ENCODE data around the gene SHOC2.
A peak's percentile ranks its signal among the peaks of the same experiment; 100 is the strongest.

The SHOC2 gene

DNA sequence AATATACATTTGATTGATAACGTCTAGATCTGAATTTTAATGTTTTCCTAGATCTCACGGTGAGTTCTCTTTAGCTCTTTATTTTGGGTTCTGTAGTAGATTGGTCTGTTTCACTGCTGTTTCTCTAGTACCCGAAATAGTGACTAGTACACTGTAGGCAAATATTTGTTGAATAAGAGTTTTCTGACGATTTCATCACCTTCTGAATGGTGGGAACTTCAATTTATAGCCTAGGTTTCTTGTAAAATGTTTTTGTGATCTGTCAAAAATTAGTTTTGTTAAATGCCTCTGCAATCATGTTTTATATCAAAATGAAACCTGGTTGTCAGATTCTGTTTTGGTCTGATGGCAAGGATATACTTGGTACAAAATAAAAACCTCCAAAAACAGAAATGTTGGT, 37.5 kb upstream of the SHOC2 start:
- peaks cover 7 to 42% of the 10 kb centered on the region in 2 donors for H3K36me3 ChIP-seq (ENCODE audit: control insufficient read depth in 1 of 2, insufficient read depth in 2 of 2, low read length in 2 of 2)
- no peak overlapping the region for H3K4me3 ChIP-seq (ENCODE audit: low read depth in 1 of 2, low read length in 2 of 2)
- peaks cover 0 to 16% of the 10 kb centered on the region in 2 donors for H3K4me1 ChIP-seq (ENCODE audit: control insufficient read depth in 1 of 2, insufficient read depth in 2 of 2, low read length in 2 of 2)
- peak overlapping the region; percentile 10 for H3K27ac ChIP-seq (ENCODE audit: low read length)
- H3K9me3 ChIP-seq (ENCODE audit: control insufficient read depth in 1 of 2, low read length in 2 of 2) = no peaks in the 10 kb centered on the region
- no peaks in the 10 kb centered on the region for H3K27me3 ChIP-seq (ENCODE audit: low read depth, low read length)

DNA sequence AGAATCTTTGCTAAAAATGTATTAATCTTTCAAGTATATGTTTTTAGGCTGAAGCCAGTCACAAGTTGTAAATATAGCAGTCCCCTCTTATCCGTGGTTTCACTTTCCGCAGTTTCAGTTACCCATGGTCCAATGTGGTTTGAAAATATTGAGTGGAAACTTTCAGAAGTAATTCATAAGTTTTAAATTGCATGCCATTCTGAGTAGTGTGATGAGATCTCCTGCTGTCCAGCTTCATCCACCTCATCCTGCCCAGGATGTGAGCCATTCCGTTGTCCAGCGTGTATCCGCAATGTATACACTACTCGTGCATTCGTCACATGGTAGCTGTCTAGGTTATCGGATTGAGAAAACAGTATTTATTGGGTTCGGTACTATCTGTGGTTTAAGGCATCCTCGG, 35.5 kb upstream of the SHOC2 start:
- H3K4me1 ChIP-seq (ENCODE audit: control insufficient read depth in 1 of 2, insufficient read depth in 2 of 2, low read length in 2 of 2) = peaks cover 0 to 16% of the 10 kb centered on the region in 2 donors
- H3K9me3 ChIP-seq (ENCODE audit: control insufficient read depth in 1 of 2, low read length in 2 of 2) = no peaks in the 10 kb centered on the region
- no peaks in the 10 kb centered on the region for H3K27me3 ChIP-seq (ENCODE audit: low read depth, low read length)
- H3K4me3 ChIP-seq (ENCODE audit: low read depth in 1 of 2, low read length in 2 of 2) = peak overlapping the region in 1 of 2 donors; percentile 18
- H3K27ac ChIP-seq (ENCODE audit: low read length) = peak overlapping the region; percentile 4
- peaks cover 4 to 43% of the 10 kb centered on the region in 2 donors for H3K36me3 ChIP-seq (ENCODE audit: control insufficient read depth in 1 of 2, insufficient read depth in 2 of 2, low read length in 2 of 2)

DNA sequence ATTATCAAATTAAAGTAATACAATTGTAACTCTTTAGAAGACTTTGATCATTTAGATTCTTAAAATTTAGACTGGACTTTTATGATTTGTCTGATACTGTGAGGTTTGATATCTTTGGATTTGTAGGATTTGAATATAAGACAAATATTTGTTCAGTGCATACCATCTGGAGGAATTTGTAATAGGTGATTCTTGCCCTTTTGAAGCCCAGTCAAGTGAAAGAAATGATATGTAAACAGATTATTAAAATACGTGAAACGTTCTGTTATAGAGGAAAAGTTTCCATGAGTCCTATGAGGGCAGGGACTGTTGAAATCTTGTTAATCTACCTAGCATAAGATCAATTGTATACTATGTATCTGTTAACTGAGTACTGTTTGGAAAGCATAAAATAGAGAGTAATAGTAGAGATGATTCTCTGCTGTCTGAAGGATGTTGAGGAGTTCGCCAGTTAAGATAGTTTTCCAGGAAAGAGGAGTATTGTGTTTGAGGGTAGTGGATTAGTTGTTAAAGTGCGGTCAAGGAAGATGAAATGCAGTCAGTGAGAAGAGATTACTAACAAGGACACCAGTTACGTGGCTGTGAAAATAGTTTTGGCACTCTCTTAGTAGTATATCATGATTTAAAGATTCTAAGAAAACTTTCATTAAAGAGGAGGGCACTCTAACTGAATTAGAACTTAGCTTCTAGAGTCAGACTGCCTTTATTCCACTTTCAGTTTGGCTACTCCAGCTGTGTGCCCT, 33.3 kb upstream of the SHOC2 start:
- Histone ChIP-seq H3K4me1 (ENCODE audit: control insufficient read depth in 1 of 2, insufficient read depth in 2 of 2, low read length in 2 of 2) (peaks cover 0 to 16% of the 10 kb centered on the region in 2 donors), H3K27me3 (ENCODE audit: low read depth, low read length) (no peaks in the 10 kb centered on the region), H3K36me3 (ENCODE audit: control insufficient read depth in 1 of 2, insufficient read depth in 2 of 2, low read length in 2 of 2) (peaks cover 4 to 45% of the 10 kb centered on the region in 2 donors), H3K4me3 (ENCODE audit: low read depth in 1 of 2, low read length in 2 of 2) (no peak overlapping the region), H3K9me3 (ENCODE audit: control insufficient read depth in 1 of 2, low read length in 2 of 2) (no peaks in the 10 kb centered on the region), H3K27ac (ENCODE audit: low read length) (peak overlapping the region; percentile 49)

DNA sequence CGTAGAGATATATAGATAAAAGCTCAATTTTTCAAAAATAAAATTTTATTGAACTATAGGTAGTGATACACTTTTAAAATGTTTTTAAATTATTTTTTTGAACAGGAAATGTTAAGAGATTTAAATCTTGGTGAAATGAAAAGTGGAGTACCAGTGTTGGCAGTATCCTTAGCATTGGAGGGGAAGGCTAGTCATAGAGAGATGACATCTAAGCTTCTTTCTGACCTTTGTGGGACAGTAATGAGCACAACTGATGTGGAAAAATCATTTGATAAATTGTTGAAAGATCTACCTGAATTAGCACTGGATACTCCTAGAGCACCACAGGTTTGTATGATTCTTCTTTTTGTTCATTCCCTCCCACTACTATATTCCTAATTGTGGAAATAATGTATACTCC, 31.8 kb upstream of the SHOC2 start:
- Histone ChIP-seq H3K27me3 (ENCODE audit: low read depth, low read length) (no peaks in the 10 kb centered on the region), H3K36me3 (ENCODE audit: control insufficient read depth in 1 of 2, insufficient read depth in 2 of 2, low read length in 2 of 2) (peaks cover 4 to 43% of the 10 kb centered on the region in 2 donors), H3K4me1 (ENCODE audit: control insufficient read depth in 1 of 2, insufficient read depth in 2 of 2, low read length in 2 of 2) (peaks cover 0 to 13% of the 10 kb centered on the region in 2 donors)

DNA sequence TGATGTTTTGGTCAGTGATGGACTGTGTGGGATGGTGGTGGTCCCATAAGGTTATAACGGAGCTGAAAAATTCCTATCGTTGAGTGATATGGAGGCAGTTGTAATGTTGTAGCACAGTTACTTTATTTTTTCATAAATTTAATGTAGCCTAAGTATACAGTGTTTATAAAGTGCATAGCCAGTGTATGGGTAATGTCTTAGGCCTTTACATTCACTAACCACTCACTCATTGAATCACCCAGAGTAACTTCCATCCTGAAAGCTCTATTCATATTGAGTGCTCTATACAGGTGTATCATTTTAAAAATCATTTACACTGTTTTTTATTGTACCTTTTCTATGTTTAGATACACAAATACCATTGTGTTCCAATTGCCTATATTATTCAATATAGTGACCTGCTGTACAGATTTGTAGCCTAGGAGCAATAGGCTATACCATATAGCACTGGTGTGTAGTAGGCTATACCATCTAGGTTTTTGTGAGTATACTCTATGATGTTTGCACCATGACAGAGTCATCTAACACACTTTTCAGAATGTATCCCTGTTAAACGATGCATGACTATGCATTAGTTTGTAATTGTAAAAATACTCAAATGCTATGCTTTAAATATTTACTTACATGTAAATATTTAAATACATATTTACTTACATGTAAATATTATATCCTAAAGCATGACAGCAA, 26.7 kb upstream of the SHOC2 start:
- Histone ChIP-seq H3K4me3 (ENCODE audit: low read depth in 1 of 2, low read length in 2 of 2) (no peak overlapping the region), H3K9me3 (ENCODE audit: control insufficient read depth in 1 of 2, low read length in 2 of 2) (no peaks in the 10 kb centered on the region), H3K27me3 (ENCODE audit: low read depth, low read length) (no peaks in the 10 kb centered on the region), H3K4me1 (ENCODE audit: control insufficient read depth in 1 of 2, insufficient read depth in 2 of 2, low read length in 2 of 2) (peaks cover 0 to 5% of the 10 kb centered on the region in 2 donors), H3K27ac (ENCODE audit: low read length) (no peak overlapping the region), H3K36me3 (ENCODE audit: control insufficient read depth in 1 of 2, insufficient read depth in 2 of 2, low read length in 2 of 2) (peaks cover 19 to 51% of the 10 kb centered on the region in 2 donors)

More for the DNA sequence above, 31.8 kb upstream of the SHOC2 start:
- H3K9me3 ChIP-seq (ENCODE audit: control insufficient read depth in 1 of 2, low read length in 2 of 2) = no peaks in the 10 kb centered on the region
- no peak overlapping the region for H3K4me3 ChIP-seq (ENCODE audit: low read depth in 1 of 2, low read length in 2 of 2)
- H3K27ac ChIP-seq (ENCODE audit: low read length) = no peak overlapping the region

DNA sequence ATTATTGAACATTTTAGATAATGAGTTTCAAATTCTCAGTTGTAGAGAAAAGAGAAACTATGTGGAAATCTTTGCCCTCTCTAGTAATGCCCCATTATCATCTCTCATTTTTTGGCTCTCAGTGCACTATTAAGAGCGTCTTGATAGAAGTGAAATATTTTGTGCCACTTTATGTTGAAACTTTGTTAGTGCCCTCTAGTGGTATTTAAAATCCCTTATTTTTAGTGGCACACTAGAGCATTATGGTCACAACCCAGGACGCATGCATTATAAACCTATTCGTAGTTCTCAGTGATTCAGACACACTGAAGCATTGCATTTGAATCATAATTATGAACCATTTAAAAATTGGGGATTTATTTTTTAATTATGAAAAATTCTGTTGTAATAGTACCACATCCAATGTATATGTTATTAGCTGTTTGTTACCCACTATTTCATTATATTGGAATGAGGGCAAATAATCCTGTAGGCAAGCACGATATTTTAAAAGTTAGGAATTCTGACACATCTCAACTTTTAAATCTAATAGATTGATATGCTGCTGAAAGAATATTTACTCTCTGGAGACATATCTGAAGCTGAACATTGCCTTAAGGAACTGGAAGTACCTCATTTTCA, 25.7 kb upstream of the SHOC2 start:
- Histone ChIP-seq H3K4me3 (ENCODE audit: low read depth in 1 of 2, low read length in 2 of 2) (no peak overlapping the region), H3K36me3 (ENCODE audit: control insufficient read depth in 1 of 2, insufficient read depth in 2 of 2, low read length in 2 of 2) (peaks cover 26 to 51% of the 10 kb centered on the region in 2 donors), H3K4me1 (ENCODE audit: control insufficient read depth in 1 of 2, insufficient read depth in 2 of 2, low read length in 2 of 2) (peaks cover 0 to 5% of the 10 kb centered on the region in 2 donors), H3K27me3 (ENCODE audit: low read depth, low read length) (no peaks in the 10 kb centered on the region), H3K9me3 (ENCODE audit: control insufficient read depth in 1 of 2, low read length in 2 of 2) (no peaks in the 10 kb centered on the region), H3K27ac (ENCODE audit: low read length) (no peak overlapping the region)

DNA sequence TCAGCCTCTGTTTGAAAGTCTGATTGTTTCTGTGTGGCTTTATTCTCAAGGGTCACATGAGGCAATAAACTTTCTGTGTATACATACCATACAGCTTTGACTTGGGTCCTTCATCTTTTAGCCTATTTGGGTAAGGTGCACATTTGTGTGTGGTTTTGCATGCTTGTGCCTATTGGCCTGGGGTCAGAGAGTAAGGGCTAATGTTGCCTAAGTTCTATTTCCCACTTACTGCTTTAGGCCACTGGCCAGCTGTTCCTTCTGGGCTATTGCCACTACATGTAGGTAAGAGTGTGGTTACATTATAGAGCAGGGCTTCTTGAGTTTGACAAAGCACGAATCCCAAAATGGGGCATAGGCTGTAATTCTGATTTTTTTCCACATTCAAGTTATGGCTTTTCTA, 22.2 kb upstream of the SHOC2 start:
- peaks cover 34 to 43% of the 10 kb centered on the region in 2 donors for H3K36me3 ChIP-seq (ENCODE audit: control insufficient read depth in 1 of 2, insufficient read depth in 2 of 2, low read length in 2 of 2)
- H3K4me3 ChIP-seq (ENCODE audit: low read depth in 1 of 2, low read length in 2 of 2) = no peak overlapping the region
- peaks cover 0 to 5% of the 10 kb centered on the region in 2 donors for H3K4me1 ChIP-seq (ENCODE audit: control insufficient read depth in 1 of 2, insufficient read depth in 2 of 2, low read length in 2 of 2)
- no peak overlapping the region for H3K27ac ChIP-seq (ENCODE audit: low read length)
- no peaks in the 10 kb centered on the region for H3K27me3 ChIP-seq (ENCODE audit: low read depth, low read length)
- no peaks in the 10 kb centered on the region for H3K9me3 ChIP-seq (ENCODE audit: control insufficient read depth in 1 of 2, low read length in 2 of 2)

DNA sequence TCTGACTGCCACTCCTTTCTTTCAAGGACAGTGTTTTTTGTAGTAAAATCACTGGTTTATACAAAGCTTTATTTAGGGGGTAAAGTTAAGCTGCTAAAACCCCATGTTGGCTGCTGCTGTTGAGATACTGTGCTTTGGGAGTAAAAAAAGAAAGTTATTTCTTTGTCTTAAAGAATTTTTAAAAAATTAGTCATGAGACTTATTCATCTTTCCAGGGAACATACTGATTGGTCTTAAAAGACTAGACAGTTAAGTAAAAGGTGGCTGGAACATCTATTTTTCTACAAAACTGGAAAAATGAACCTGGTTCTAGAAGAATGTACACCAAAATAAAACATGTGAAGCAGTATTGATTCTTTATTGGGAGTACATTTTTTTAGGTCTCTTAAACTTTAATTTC, 21.0 kb upstream of the SHOC2 start:
- Histone ChIP-seq H3K36me3 (ENCODE audit: control insufficient read depth in 1 of 2, insufficient read depth in 2 of 2, low read length in 2 of 2) (peaks cover 34 to 38% of the 10 kb centered on the region in 2 donors), H3K27ac (ENCODE audit: low read length) (no peak overlapping the region)

DNA sequence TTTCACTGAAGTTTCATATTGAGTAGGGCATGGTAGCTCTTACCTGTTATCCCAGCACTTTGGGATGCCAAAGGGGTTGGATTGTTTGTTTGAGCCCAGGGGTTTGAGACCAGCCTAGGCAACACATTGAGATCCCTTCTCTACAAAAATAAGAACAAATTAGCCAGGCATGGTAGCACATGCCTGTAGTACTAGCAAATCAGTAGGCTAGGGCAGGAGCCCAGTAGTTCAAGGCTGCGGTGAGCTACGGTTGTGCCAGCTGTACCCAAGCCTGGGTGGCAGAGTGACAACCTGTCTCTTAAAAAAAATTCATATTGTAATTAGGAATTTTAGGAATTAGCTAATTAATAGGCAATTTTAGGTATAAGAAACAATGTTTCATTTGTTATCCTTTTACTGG, 18.4 kb upstream of the SHOC2 start:
- H3K27me3 ChIP-seq (ENCODE audit: low read depth, low read length) = no peaks in the 10 kb centered on the region
- no peaks in the 10 kb centered on the region for H3K9me3 ChIP-seq (ENCODE audit: control insufficient read depth in 1 of 2, low read length in 2 of 2)
- peaks cover 0 to 9% of the 10 kb centered on the region in 2 donors for H3K4me1 ChIP-seq (ENCODE audit: control insufficient read depth in 1 of 2, insufficient read depth in 2 of 2, low read length in 2 of 2)
- H3K36me3 ChIP-seq (ENCODE audit: control insufficient read depth in 1 of 2, insufficient read depth in 2 of 2, low read length in 2 of 2) = peaks cover 23 to 24% of the 10 kb centered on the region in 2 donors
- no peak overlapping the region for H3K4me3 ChIP-seq (ENCODE audit: low read depth in 1 of 2, low read length in 2 of 2)
- no peak overlapping the region for H3K27ac ChIP-seq (ENCODE audit: low read length)

More for the DNA sequence above, 21.0 kb upstream of the SHOC2 start:
- Histone ChIP-seq H3K9me3 (ENCODE audit: control insufficient read depth in 1 of 2, low read length in 2 of 2) (no peaks in the 10 kb centered on the region), H3K4me1 (ENCODE audit: control insufficient read depth in 1 of 2, insufficient read depth in 2 of 2, low read length in 2 of 2) (peaks cover 0 to 11% of the 10 kb centered on the region in 2 donors), H3K27me3 (ENCODE audit: low read depth, low read length) (no peaks in the 10 kb centered on the region), H3K4me3 (ENCODE audit: low read depth in 1 of 2, low read length in 2 of 2) (no peak overlapping the region)

DNA sequence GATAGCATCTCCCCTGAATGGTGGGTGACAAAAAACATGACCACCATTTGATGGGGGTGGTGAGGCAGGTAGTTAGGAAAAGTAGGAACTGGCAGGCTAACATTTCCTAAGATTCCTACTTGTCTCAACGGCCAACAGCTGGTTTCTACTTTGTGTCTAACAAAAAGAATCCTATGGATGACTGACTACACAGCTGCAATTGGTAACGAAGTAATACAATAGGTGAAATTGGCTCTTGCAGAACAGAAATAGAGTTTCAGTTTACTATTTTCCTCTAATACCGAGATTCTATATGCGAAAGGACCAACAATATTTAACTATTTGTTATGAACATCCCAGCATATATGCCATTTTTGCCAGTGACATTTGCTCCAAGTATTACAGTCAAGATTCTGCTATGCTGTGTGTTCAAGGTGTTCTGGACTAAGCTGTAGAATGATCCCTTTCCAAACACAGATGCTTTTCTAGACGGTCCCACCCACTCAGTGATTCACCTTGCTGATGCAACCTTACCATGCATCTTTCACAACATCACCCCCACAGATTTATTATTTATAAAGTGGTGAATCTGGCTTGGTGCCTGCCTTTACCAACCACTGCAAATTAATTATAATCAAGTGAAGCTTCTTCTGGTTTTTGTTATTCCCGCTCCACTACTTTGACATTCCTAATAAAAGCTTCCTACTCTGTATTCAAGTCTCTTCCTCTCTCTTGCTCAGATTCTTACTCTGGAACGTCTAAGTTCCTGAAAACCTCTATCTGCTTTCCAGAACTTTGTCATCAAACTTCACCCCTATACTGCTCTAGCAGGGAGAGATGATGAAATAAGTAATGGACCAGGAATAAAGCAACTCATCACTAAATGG, 17.2 kb upstream of the SHOC2 start:
- no peak overlapping the region for H3K4me3 ChIP-seq (ENCODE audit: low read depth in 1 of 2, low read length in 2 of 2)
- no peaks in the 10 kb centered on the region for H3K27me3 ChIP-seq (ENCODE audit: low read depth, low read length)
- H3K27ac ChIP-seq (ENCODE audit: low read length) = no peak overlapping the region
- peaks cover 0 to 9% of the 10 kb centered on the region in 2 donors for H3K4me1 ChIP-seq (ENCODE audit: control insufficient read depth in 1 of 2, insufficient read depth in 2 of 2, low read length in 2 of 2)
- peaks cover 13 to 17% of the 10 kb centered on the region in 2 donors for H3K36me3 ChIP-seq (ENCODE audit: control insufficient read depth in 1 of 2, insufficient read depth in 2 of 2, low read length in 2 of 2)
- no peaks in the 10 kb centered on the region for H3K9me3 ChIP-seq (ENCODE audit: control insufficient read depth in 1 of 2, low read length in 2 of 2)
